HG02970 (cell line): Measurements from ENCODE around the gene ZNF385C.

Source experiments
- ATAC-seq: cut with Tn5 transposase; IDR thresholded peaks from one replicate; pipeline ENCODE4 v1.9.1; 2021; ENCODE audit warnings: mild to moderate bottlenecking, moderate library complexity, moderate number of reproducible peaks; ENCODE audit not compliant: unreplicated experiment, low FRiP score

The ZNF385C gene

GRCh38 chr17:42125565-42125964, 27.3 kb upstream of the ZNF385C start:
- no peak for ATAC-seq

GRCh38 chr17:42124256-42124655, 26.0 kb upstream of the ZNF385C start:
- no peak for ATAC-seq

GRCh38 chr17:42122371-42123303, 24.4 kb upstream of the ZNF385C start, which contains the start of gene HSPB9:
Gene HSPB9, plus strand, starts transcription at chr17:42122804. Its CDS starts 47 bp downstream, at chr17:42122851.
- no peak for ATAC-seq

- peak; percentile 64 for ATAC-seq
Measured at GRCh38 chr17:42120770-42121769, 22.8 kb upstream of the ZNF385C start, which contains the start of gene KAT2A. Gene KAT2A, minus strand, starts transcription at chr17:42121367. Its CDS starts 63 bp downstream, at chr17:42121304.

GRCh38 chr17:42120161-42120769, 22.0 kb upstream of the ZNF385C start:
- ATAC-seq, result no peak

- no peak for ATAC-seq
Measured at GRCh38 chr17:42119301-42119700, 21.0 kb upstream of the ZNF385C start.

GRCh38 chr17:42118545-42118944, 20.3 kb upstream of the ZNF385C start:
- no peak for ATAC-seq

- ATAC-seq, result no peak
Measured at GRCh38 chr17:42118126-42118510, 19.8 kb upstream of the ZNF385C start.

- ATAC-seq, result no peak
Measured at GRCh38 chr17:42117397-42118125, 19.3 kb upstream of the ZNF385C start.

- no peak for ATAC-seq
Measured at GRCh38 chr17:42116705-42117396, 18.6 kb upstream of the ZNF385C start.

GRCh38 chr17:42114118-42114517, 15.8 kb upstream of the ZNF385C start:
- no peak for ATAC-seq

GRCh38 chr17:42113293-42114069, 15.2 kb upstream of the ZNF385C start:
- ATAC-seq, result no peak

GRCh38 chr17:42112552-42113176, 14.4 kb upstream of the ZNF385C start, which contains the start of gene DHX58:
Gene DHX58, minus strand, starts transcription at chr17:42112714. Its CDS starts 822 bp downstream, at chr17:42111892.
- ATAC-seq, result peak; percentile 52

- ATAC-seq, result no peak
Measured at GRCh38 chr17:42111871-42112551, 13.7 kb upstream of the ZNF385C start.

GRCh38 chr17:42111265-42111636, 13.0 kb upstream of the ZNF385C start:
- ATAC-seq, result no peak

GRCh38 chr17:42110301-42111264, 12.3 kb upstream of the ZNF385C start:
- no peak for ATAC-seq
